Omental fat pad (tissue), 4 donors: ENCODE data around the gene OR4D9. TPM values are rescaled to one million over a fixed set of nuclear protein-coding genes. Genes with fewer than 3 reads are reported as not detected.
"Not testable (repeated sequence)": the region's sequence is repeated elsewhere in the genome, so short reads cannot be mapped to it uniquely, and the experiment has no call there.

ENCODE experiments used
- ATAC-seq: fragments of 150-250 bp; one replicate; pipeline ENCODE4 v1.9.1; 2016; ENCODE audit warnings: mild to moderate bottlenecking, moderate library complexity; ENCODE audit not compliant: low FRiP score
- DNase-seq: peaks from one replicate; pipeline ENCODE4 v3.0.0-alpha.2; 2019; ENCODE audit warnings: low spot score
- total RNA-seq, 4 donors: library from RNA; depleted of rRNA; stranded (reverse); fragments of >200 nt; gene quantifications; one replicate each; pipeline ENCODE4 v1.1.0, GENCODE V29; 2016
- TF ChIP-seq, protein P1 (sequence below), 3 donors: fragments of 450-650 bp; IDR thresholded peaks; one replicate each; pipeline ENCODE4 v1.5.1; 2016 to 2017; ENCODE audit warnings: antibody characterized with exemption in 3 of 3, mild to moderate bottlenecking in 3 of 3, moderate library complexity in 2 of 3

Gene OR4D9
- total RNA-seq, 4 donors from 2014 or later, result not detected

- ATAC-seq (no peak), DNase-seq (no peak)
- TF ChIP-seq, protein P1, sequence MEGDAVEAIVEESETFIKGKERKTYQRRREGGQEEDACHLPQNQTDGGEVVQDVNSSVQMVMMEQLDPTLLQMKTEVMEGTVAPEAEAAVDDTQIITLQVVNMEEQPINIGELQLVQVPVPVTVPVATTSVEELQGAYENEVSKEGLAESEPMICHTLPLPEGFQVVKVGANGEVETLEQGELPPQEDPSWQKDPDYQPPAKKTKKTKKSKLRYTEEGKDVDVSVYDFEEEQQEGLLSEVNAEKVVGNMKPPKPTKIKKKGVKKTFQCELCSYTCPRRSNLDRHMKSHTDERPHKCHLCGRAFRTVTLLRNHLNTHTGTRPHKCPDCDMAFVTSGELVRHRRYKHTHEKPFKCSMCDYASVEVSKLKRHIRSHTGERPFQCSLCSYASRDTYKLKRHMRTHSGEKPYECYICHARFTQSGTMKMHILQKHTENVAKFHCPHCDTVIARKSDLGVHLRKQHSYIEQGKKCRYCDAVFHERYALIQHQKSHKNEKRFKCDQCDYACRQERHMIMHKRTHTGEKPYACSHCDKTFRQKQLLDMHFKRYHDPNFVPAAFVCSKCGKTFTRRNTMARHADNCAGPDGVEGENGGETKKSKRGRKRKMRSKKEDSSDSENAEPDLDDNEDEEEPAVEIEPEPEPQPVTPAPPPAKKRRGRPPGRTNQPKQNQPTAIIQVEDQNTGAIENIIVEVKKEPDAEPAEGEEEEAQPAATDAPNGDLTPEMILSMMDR (IDR thresholded peaks at IDR 0.05), result no peak
Observed at GRCh38 chr11:59503276-59503675, 8.1 kb upstream of the OR4D9 start, which contains the start of gene OR4D11. Gene OR4D11 (plus strand): TSS chr11:59503576. CDS start chr11:59503576, 0 bp downstream.

DNA sequence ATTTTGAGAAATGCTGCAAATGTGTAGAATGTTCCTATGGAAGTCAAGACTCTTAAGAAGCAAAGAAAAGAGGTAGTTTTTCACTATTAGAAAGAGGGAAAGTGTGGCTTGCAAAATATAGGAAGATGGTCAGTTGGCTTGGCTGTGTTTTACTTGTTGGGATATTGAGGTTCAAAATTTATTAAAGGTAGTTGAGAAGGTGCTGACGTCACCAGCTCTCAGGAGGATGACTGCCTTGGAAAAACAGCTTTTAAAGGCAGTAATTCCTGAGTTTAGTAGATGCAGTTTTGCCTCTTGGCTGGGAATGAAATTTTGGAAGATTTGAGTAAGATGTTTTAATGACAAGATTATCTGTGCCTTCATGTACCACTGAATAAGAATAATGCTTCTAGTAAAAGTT is 336 bp downstream of the OR4D9 start:
- TF ChIP-seq, protein P1 (IDR thresholded peaks at IDR 0.05), result no peak
- no peak for DNase-seq
- ATAC-seq, result no peak

DNA sequence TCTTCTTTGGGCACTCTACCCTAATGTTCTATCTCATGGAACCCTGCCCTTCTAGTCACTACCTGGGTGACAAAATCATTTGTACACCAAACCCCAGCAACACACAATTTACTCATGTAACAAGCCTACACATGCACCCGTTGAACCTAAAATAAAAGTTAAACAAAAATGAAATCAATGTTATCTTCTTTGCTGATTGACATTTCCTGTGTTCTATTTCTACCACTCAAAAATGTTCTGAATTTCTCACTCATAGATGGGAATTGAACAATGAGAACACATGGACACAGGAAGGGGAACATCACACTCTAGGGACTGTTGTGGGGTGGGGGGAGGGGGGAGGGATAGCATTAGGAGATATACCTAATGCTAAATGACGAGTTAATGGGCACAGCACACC is 8.8 kb downstream of the OR4D9 start:
- not testable (repeated sequence) for ATAC-seq, DNase-seq

GRCh38 chr11:59520741-59521140 is 9.4 kb downstream of the OR4D9 start:
- DNase-seq, result no peak
- TF ChIP-seq, protein P1 (IDR thresholded peaks at IDR 0.05), result no peak
- no peak for ATAC-seq

- TF ChIP-seq, protein P1 (IDR thresholded peaks at IDR 0.05), result no peak
- no peak for ATAC-seq
- DNase-seq, result no peak
Observed at GRCh38 chr11:59523541-59523940, 12.2 kb downstream of the OR4D9 start.

DNA sequence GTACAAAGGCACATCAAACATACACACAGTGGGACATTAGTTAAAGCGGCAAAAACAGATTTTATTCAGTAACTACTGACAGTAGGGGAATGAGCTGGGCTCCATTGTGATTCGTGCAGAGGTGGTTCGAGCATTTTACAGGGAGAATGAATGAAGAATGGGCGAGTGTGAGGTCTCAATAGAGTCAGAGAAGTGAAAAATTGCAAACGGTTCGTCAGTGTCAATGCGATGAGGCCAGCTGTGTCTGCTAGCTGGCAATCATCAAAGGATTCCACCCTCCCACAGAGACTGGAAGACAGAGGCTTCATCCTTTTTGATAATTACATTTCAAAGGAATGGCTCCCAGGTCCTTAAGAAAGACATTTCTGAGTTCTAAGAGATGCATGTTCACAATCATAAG is 17.4 kb downstream of the OR4D9 start:
- TF ChIP-seq, protein P1 (IDR thresholded peaks at IDR 0.05), result no peak
- ATAC-seq (no peak), DNase-seq (no peak)

DNA sequence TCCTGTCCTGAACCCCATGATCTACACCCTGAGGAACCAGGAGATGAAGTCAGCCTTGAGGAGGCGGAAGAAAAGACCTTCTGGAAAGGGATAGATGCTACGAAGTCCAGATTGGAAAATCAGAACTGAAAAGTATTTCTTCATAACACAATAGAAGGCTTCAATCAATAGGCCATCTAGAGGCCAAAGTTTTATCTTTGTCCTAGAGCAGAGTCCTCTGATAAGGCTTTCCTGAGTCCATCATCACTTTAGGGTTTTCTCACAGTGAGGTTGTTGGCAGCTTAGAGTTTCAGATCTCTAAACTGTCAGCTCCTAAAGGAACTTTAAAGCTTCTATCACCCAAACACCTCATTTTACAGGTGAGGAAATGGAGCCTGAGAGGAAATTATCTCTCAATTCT is 21.3 kb downstream of the OR4D9 start:
- TF ChIP-seq, protein P1 (IDR thresholded peaks at IDR 0.05), result no peak
- ATAC-seq (no peak), DNase-seq (no peak)

DNA sequence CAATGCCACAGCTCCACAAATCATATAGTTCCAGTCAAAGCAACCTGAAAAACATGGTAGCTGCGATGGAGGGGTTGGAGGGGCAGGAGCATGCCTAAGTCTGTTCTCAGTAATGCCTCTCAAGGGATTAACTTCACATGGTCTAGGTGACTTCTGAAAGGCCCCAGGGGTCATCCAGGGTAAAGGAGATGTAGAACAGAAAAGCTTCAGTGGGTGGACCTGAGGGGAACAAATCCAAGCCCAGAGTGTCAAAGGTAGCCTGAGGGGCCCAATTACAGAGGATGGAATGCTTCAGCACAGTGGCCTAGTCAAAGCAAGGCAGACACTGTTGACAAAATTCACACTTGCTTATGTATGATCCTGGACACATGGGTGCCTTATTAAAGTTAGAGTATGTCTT is 23.3 kb downstream of the OR4D9 start:
- TF ChIP-seq, protein P1 (IDR thresholded peaks at IDR 0.05), result no peak
- DNase-seq, result no peak
- no peak for ATAC-seq
